Embryonic facial prominence (tissue), 1 donor: ENCODE data around the gene FMC1.
"Not testable (repeated sequence)": the region's sequence is repeated elsewhere in the genome, so short reads cannot be mapped to it uniquely, and the experiment has no call there.

Experiments
- DNase-seq: peaks from one replicate; pipeline ENCODE4 v3.0.0-alpha.2; 2016; ENCODE audit errors: extremely low spot score

FMC1 gene

GRCh38 chr7:139341058-139341775 is at the start of gene FMC1:
Gene FMC1 (plus strand): TSS chr7:139341337. CDS start chr7:139341385, 48 bp downstream.
- peak; percentile 90 for DNase-seq

GRCh38 chr7:139292821-139293220 is 48.3 kb upstream of the FMC1 start:
- DNase-seq, result no peak

- no peak for DNase-seq
These were observed 47.6 kb upstream of the FMC1 start for GRCh38 chr7:139293534-139293933.

GRCh38 chr7:139294241-139294640 is 46.9 kb upstream of the FMC1 start:
- DNase-seq, result no peak

GRCh38 chr7:139294951-139295575 is 46.1 kb upstream of the FMC1 start:
- no peak for DNase-seq

- no peak for DNase-seq
These were observed 43.3 kb upstream of the FMC1 start for GRCh38 chr7:139297795-139298194.

- no peak for DNase-seq
These were observed 41.8 kb upstream of the FMC1 start for GRCh38 chr7:139299296-139299695.

- DNase-seq, result no peak
These were observed 40.7 kb upstream of the FMC1 start for GRCh38 chr7:139300390-139300789.

GRCh38 chr7:139304517-139304916 is 36.6 kb upstream of the FMC1 start:
- no peak for DNase-seq

GRCh38 chr7:139317939-139318505 is 23.1 kb upstream of the FMC1 start:
- no peak for DNase-seq

- no peak for DNase-seq
These were observed 19.9 kb upstream of the FMC1 start for GRCh38 chr7:139321071-139321745.

GRCh38 chr7:139324709-139325108 is 16.4 kb upstream of the FMC1 start:
- not testable (repeated sequence) for DNase-seq

GRCh38 chr7:139328375-139328774 is 12.8 kb upstream of the FMC1 start:
- no peak for DNase-seq

GRCh38 chr7:139329119-139329518 is 12.0 kb upstream of the FMC1 start:
- DNase-seq, result no peak

GRCh38 chr7:139330333-139331030 is 10.7 kb upstream of the FMC1 start:
- no peak for DNase-seq

- DNase-seq, result no peak
These were observed 8.3 kb upstream of the FMC1 start for GRCh38 chr7:139332697-139333359.

GRCh38 chr7:139333443-139333842 is 7.7 kb upstream of the FMC1 start:
- DNase-seq, result not testable (repeated sequence)

- no peak for DNase-seq
These were observed 6.6 kb upstream of the FMC1 start for GRCh38 chr7:139334399-139335150.

GRCh38 chr7:139339025-139339424 is 2.1 kb upstream of the FMC1 start:
- no peak for DNase-seq

- no peak for DNase-seq
These were observed 1.5 kb upstream of the FMC1 start for GRCh38 chr7:139339698-139340036.
